Measurements from ENCODE around the gene SESN2.

The SESN2 gene

GRCh38 chr1:28236656-28237322, 22.5 kb upstream of the SESN2 start:
- peak overlapping the region; percentile 92 for H3K4me3 ChIP-seq (ENCODE audit: insufficient read depth, low read depth, low read length, poor library complexity, severe bottlenecking)
- H3K36me3 ChIP-seq (ENCODE audit: control insufficient read depth, insufficient read depth, low read length): no peaks in the 10 kb centered on the region
- H3K27ac ChIP-seq (ENCODE audit: insufficient read depth, low read length, poor library complexity, severe bottlenecking): peak overlapping the region; percentile 79
- H3K4me1 ChIP-seq (ENCODE audit: control insufficient read depth, insufficient read depth, low read length, poor library complexity, severe bottlenecking): peaks cover 13% of the 10 kb centered on the region
- no peaks in the 10 kb centered on the region for H3K9me3 ChIP-seq (ENCODE audit: control insufficient read depth, low read length)
- DNase-seq: no peak
- H3K27me3 ChIP-seq (replicated peaks; ENCODE audit: control insufficient read depth, insufficient read depth, low read length, poor library complexity, severe bottlenecking): no peaks in the 10 kb centered on the region

GRCh38 chr1:28239004-28239403, 20.3 kb upstream of the SESN2 start:
- no peaks in the 10 kb centered on the region for H3K27me3 ChIP-seq (replicated peaks; ENCODE audit: control insufficient read depth, insufficient read depth, low read length, poor library complexity, severe bottlenecking)
- H3K4me3 ChIP-seq (ENCODE audit: insufficient read depth, low read depth, low read length, poor library complexity, severe bottlenecking): no peak overlapping the region
- H3K9me3 ChIP-seq (ENCODE audit: control insufficient read depth, low read length): no peaks in the 10 kb centered on the region
- peaks cover 21% of the 10 kb centered on the region for H3K4me1 ChIP-seq (ENCODE audit: control insufficient read depth, insufficient read depth, low read length, poor library complexity, severe bottlenecking)
- no peak for DNase-seq
- no peak overlapping the region for H3K27ac ChIP-seq (ENCODE audit: insufficient read depth, low read length, poor library complexity, severe bottlenecking)
- no peaks in the 10 kb centered on the region for H3K36me3 ChIP-seq (ENCODE audit: control insufficient read depth, insufficient read depth, low read length)

DNA sequence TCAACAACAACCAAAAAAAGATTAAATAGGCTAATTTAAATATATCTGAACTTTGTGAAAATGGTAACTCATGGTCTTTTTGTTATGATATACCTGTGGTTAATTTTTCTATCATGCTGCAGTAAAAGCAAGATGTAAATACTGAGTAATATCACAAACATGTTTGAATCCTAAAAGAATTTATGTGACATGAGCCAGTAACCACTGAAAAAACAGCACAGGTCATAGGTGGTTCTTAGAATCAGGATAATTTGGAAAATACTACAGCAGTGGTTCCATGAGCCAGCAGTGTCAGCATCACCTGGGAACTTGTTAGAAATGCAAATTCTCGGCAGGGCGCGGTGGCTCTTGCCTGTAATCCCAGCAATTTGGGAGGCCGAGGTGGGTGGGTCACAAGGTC, 19.3 kb upstream of the SESN2 start:
- Histone ChIP-seq H3K27me3 (replicated peaks; ENCODE audit: control insufficient read depth, insufficient read depth, low read length, poor library complexity, severe bottlenecking) (no peaks in the 10 kb centered on the region), H3K9me3 (ENCODE audit: control insufficient read depth, low read length) (no peaks in the 10 kb centered on the region), H3K4me3 (ENCODE audit: insufficient read depth, low read depth, low read length, poor library complexity, severe bottlenecking) (no peak overlapping the region), H3K27ac (ENCODE audit: insufficient read depth, low read length, poor library complexity, severe bottlenecking) (no peak overlapping the region), H3K36me3 (ENCODE audit: control insufficient read depth, insufficient read depth, low read length) (no peaks in the 10 kb centered on the region), H3K4me1 (ENCODE audit: control insufficient read depth, insufficient read depth, low read length, poor library complexity, severe bottlenecking) (peaks cover 31% of the 10 kb centered on the region)
- no peak for DNase-seq

DNA sequence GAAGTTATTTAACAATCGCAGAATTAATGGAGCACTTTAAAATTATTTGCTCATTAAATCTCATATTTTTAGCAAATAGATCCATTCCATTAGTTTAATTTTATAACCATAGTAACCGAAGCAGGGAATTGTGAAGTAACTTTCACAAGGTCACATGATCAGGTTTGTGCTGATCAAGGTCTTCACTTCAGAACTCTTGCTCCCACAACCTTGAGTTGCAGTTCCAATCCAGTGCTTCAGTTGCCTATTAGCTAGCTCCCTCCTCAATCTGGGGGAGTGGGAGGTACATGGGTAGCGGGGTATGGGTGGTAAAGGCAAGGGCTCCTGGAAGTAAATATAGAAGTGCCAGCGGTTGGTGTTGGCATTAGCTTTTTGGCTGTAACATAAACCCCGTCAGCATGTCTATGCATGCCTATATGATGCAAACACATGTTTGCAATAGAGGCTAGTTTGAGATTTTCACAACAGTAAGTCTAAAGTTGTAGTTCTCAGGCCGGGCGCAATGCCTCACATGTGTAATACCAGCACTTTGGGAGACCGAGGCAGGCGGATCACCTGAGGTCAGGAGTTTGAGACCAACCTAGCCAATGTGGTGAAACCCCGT, 17.6 kb upstream of the SESN2 start:
- peaks cover 38% of the 10 kb centered on the region for H3K4me1 ChIP-seq (ENCODE audit: control insufficient read depth, insufficient read depth, low read length, poor library complexity, severe bottlenecking)
- no peak overlapping the region for H3K27ac ChIP-seq (ENCODE audit: insufficient read depth, low read length, poor library complexity, severe bottlenecking)
- DNase-seq: no peak
- no peak overlapping the region for H3K4me3 ChIP-seq (ENCODE audit: insufficient read depth, low read depth, low read length, poor library complexity, severe bottlenecking)
- no peaks in the 10 kb centered on the region for H3K27me3 ChIP-seq (replicated peaks; ENCODE audit: control insufficient read depth, insufficient read depth, low read length, poor library complexity, severe bottlenecking)
- no peaks in the 10 kb centered on the region for H3K9me3 ChIP-seq (ENCODE audit: control insufficient read depth, low read length)
- H3K36me3 ChIP-seq (ENCODE audit: control insufficient read depth, insufficient read depth, low read length): no peaks in the 10 kb centered on the region

GRCh38 chr1:28243685-28244311, 15.5 kb upstream of the SESN2 start:
- Histone ChIP-seq H3K4me1 (ENCODE audit: control insufficient read depth, insufficient read depth, low read length, poor library complexity, severe bottlenecking) (peaks cover 45% of the 10 kb centered on the region), H3K4me3 (ENCODE audit: insufficient read depth, low read depth, low read length, poor library complexity, severe bottlenecking) (peak overlapping the region; percentile 19), H3K27ac (ENCODE audit: insufficient read depth, low read length, poor library complexity, severe bottlenecking) (no peak overlapping the region), H3K27me3 (replicated peaks; ENCODE audit: control insufficient read depth, insufficient read depth, low read length, poor library complexity, severe bottlenecking) (no peaks in the 10 kb centered on the region), H3K36me3 (ENCODE audit: control insufficient read depth, insufficient read depth, low read length) (no peaks in the 10 kb centered on the region), H3K9me3 (ENCODE audit: control insufficient read depth, low read length) (no peaks in the 10 kb centered on the region)
- DNase-seq: no peak

DNA sequence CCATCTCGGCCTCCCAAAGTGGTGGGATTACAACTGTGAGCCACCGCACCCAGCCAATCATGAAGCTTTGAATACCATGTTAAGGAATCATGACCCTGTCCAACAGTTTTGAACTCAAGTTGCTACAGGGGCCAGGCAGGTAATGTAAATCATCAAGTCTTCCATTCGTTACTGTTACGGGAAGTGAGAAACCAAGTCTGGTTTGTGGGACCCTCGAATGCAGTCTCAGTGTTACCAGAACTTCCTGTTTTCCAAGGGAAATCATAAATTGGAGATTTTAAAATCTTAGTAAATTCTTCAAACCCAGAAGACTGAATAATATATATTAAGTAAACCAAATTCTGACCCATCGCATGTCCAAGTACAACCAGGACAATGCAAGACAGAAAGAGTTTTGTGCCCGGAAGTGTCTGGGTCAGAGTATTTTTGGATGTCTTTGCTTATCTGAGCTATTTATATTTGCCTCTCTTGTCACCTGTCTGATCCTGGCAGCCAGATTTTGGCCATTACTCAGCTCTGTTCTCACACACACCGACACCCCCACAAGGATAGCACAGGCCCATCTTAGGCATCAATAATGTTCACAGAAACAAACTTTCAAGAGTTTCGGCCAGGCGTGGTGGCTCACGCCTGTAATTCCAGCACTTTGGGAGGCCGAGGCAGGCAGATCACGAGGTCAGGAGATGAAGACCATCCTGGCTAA, 14.6 kb upstream of the SESN2 start:
- H3K36me3 ChIP-seq (ENCODE audit: control insufficient read depth, insufficient read depth, low read length): no peaks in the 10 kb centered on the region
- no peaks in the 10 kb centered on the region for H3K9me3 ChIP-seq (ENCODE audit: control insufficient read depth, low read length)
- H3K27ac ChIP-seq (ENCODE audit: insufficient read depth, low read length, poor library complexity, severe bottlenecking): peak overlapping the region; percentile 12
- peaks cover 49% of the 10 kb centered on the region for H3K4me1 ChIP-seq (ENCODE audit: control insufficient read depth, insufficient read depth, low read length, poor library complexity, severe bottlenecking)
- no peak for DNase-seq
- no peaks in the 10 kb centered on the region for H3K27me3 ChIP-seq (replicated peaks; ENCODE audit: control insufficient read depth, insufficient read depth, low read length, poor library complexity, severe bottlenecking)
- H3K4me3 ChIP-seq (ENCODE audit: insufficient read depth, low read depth, low read length, poor library complexity, severe bottlenecking): no peak overlapping the region

- Histone ChIP-seq H3K4me3 (ENCODE audit: insufficient read depth, low read depth, low read length, poor library complexity, severe bottlenecking) (peak overlapping the region; percentile 74), H3K4me1 (ENCODE audit: control insufficient read depth, insufficient read depth, low read length, poor library complexity, severe bottlenecking) (peaks cover 49% of the 10 kb centered on the region)
These were observed 12.9 kb upstream of the SESN2 start for GRCh38 chr1:28246427-28246832.

DNA sequence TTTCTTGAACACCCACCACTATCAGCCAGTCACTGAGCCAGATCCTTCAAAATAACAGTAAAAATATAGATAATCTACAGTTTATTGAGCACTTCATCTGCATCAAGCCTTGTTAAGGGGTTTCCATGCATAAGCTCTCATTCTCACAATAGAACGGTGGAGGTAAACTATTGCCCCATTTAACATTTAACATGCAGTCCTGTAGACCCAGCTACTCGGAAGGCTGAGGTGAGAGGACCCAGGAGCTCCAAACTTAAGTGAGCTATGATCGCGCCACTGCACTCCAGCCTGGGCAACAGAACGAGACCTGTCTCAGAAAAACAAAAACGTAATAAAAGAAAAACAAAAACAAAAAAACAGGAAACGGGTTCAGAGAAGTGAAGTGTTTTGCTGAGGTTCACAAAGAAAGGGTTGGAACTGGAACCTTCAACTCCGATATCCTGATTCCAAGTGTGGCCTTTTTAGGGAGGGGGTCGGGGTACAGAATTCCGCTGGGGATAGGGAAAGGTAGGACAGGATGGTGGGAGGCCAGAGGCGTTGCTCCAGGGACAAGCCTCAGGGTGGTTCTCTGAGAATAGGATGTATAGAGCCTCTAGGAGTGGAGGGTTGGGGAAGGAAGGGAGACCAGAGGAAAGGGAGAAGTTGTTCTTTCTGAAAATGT, 11.6 kb upstream of the SESN2 start:
- Histone ChIP-seq H3K4me1 (ENCODE audit: control insufficient read depth, insufficient read depth, low read length, poor library complexity, severe bottlenecking) (peaks cover 47% of the 10 kb centered on the region), H3K27me3 (replicated peaks; ENCODE audit: control insufficient read depth, insufficient read depth, low read length, poor library complexity, severe bottlenecking) (no peaks in the 10 kb centered on the region), H3K27ac (ENCODE audit: insufficient read depth, low read length, poor library complexity, severe bottlenecking) (peak overlapping the region; percentile 95), H3K36me3 (ENCODE audit: control insufficient read depth, insufficient read depth, low read length) (no peaks in the 10 kb centered on the region), H3K9me3 (ENCODE audit: control insufficient read depth, low read length) (no peaks in the 10 kb centered on the region), H3K4me3 (ENCODE audit: insufficient read depth, low read depth, low read length, poor library complexity, severe bottlenecking) (peak overlapping the region; percentile 35)
- no peak for DNase-seq

More at GRCh38 chr1:28246427-28246832, 12.9 kb upstream of the SESN2 start:
- H3K27me3 ChIP-seq (replicated peaks; ENCODE audit: control insufficient read depth, insufficient read depth, low read length, poor library complexity, severe bottlenecking): no peaks in the 10 kb centered on the region
- no peaks in the 10 kb centered on the region for H3K36me3 ChIP-seq (ENCODE audit: control insufficient read depth, insufficient read depth, low read length)
- H3K27ac ChIP-seq (ENCODE audit: insufficient read depth, low read length, poor library complexity, severe bottlenecking): peak overlapping the region; percentile 95
- DNase-seq: peak in 1 of 3 donors; percentile 34
- no peaks in the 10 kb centered on the region for H3K9me3 ChIP-seq (ENCODE audit: control insufficient read depth, low read length)

- Histone ChIP-seq H3K9me3 (ENCODE audit: control insufficient read depth, low read length) (no peaks in the 10 kb centered on the region), H3K27ac (ENCODE audit: insufficient read depth, low read length, poor library complexity, severe bottlenecking) (peak overlapping the region; percentile 95), H3K4me1 (ENCODE audit: control insufficient read depth, insufficient read depth, low read length, poor library complexity, severe bottlenecking) (peaks cover 40% of the 10 kb centered on the region), H3K4me3 (ENCODE audit: insufficient read depth, low read depth, low read length, poor library complexity, severe bottlenecking) (peak overlapping the region; percentile 10), H3K36me3 (ENCODE audit: control insufficient read depth, insufficient read depth, low read length) (no peaks in the 10 kb centered on the region), H3K27me3 (replicated peaks; ENCODE audit: control insufficient read depth, insufficient read depth, low read length, poor library complexity, severe bottlenecking) (no peaks in the 10 kb centered on the region)
- DNase-seq: peak; percentile 57 to 67 (median 61)
These were observed 10.9 kb upstream of the SESN2 start for GRCh38 chr1:28248273-28249012.
